Spleen (tissue), 7 donors: Measurements from ENCODE around the gene ZNF205.

Source experiments
- CTCF ChIP-seq, 11 experiments: fragments of 200-600 bp in 7 of 11; fragments of 450-650 bp in 4 of 11; sonication (generic) in 4 of 11; IDR thresholded peaks in 8 of 11; conservative IDR thresholded peaks in 3 of 11; 1 replicate in 7 of 11; 2 replicates in 4 of 11; pipeline versions ENCODE4 v1.4.0 to v1.8.0; 2016 to 2021; ENCODE audit warnings: antibody characterized with exemption in 11 of 11, inconsistent platforms in 4 of 11, mild to moderate bottlenecking in 1 of 11
- POLR2A ChIP-seq, 3 donors: fragments of 450-650 bp; IDR thresholded peaks; one replicate each; pipeline ENCODE4 v1.5.1; 2017; ENCODE audit warnings: antibody characterized with exemption in 3 of 3, mild to moderate bottlenecking in 1 of 3
- POLR2AphosphoS5 ChIP-seq, 3 donors: sonication (generic); formaldehyde crosslinking; IDR thresholded peaks; one replicate each; pipeline ENCODE4 v1.5.1; 2017; ENCODE audit warnings: antibody characterized with exemption in 3 of 3
- donor health status: DM: no; HTN: no; CAD: no; lungs with moderate emphysema.
- donor health status: DM: no; HTN: no; CAD: no.
- donor health status: DM: no; HTN: no; CAD: no.

DNA sequence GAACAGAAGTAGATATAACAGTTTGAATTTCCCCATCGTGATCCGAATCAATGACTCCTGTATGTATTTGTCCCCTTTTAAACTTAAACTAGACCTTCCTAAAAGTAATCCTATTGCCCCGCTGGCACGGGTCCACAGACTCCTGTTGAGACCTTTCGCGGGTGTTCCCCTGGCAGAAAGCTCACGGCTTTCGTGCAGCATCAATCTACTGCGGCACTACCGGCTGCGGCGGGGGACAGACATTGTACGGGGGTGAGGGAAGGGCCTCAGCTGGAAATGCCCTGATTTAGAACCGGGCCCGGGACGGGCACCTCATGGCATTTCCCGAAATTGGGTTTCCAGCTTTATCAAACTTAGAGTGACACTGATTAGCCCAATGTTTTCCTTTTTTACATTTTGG, 32.4 kb upstream of the ZNF205 start:
- TF ChIP-seq CTCF (IDR thresholded peaks at IDR 0.05 in 8 of 11, conservative IDR thresholded peaks at IDR 0.05 in 3 of 11) (no peak), POLR2A (IDR thresholded peaks at IDR 0.05) (no peak), POLR2AphosphoS5 (IDR thresholded peaks at IDR 0.05) (no peak)
